ENCODE results near the gene RRP1.

Gene RRP1

GRCh38 chr21:43846430-43846829 lies 57.1 kb downstream of the RRP1 start:
- no peak for DNase-seq

GRCh38 chr21:43847301-43847700 lies 57.9 kb downstream of the RRP1 start:
- DNase-seq: no peak

GRCh38 chr21:43848771-43849170 lies 59.4 kb downstream of the RRP1 start:
- no peak for DNase-seq

GRCh38 chr21:43849532-43850299 lies 60.3 kb downstream of the RRP1 start:
- DNase-seq: no peak

- no peak for DNase-seq
Observed at GRCh38 chr21:43850728-43851295, 61.4 kb downstream of the RRP1 start.

GRCh38 chr21:43851593-43851992 lies 62.2 kb downstream of the RRP1 start:
- no peak for DNase-seq

- no peak for DNase-seq
Observed at GRCh38 chr21:43853851-43854772, 64.7 kb downstream of the RRP1 start.

All from hippocampal formation (tissue), 2 donors.